KOPT-K1 (cell line): ENCODE results near the gene HSD17B1.

Source experiments
- H3K27ac ChIP-seq: fragments of 200-600 bp; sonication (generic); 2 replicates; pipeline ENCODE4 v1.5.1; 2016; ENCODE audit warnings: antibody characterized with exemption, mild to moderate bottlenecking, low read depth, low read length; ENCODE audit not compliant: poor library complexity, severe bottlenecking
- H3K36me3 ChIP-seq: fragments of 200-600 bp; sonication (generic); 2 replicates; pipeline ENCODE4 v1.5.1; 2017; ENCODE audit warnings: antibody characterized with exemption, mild to moderate bottlenecking, low read length, moderate library complexity; ENCODE audit not compliant: insufficient read depth
- H3K9me3 ChIP-seq: fragments of 200-600 bp; sonication (generic); 2 replicates; pipeline ENCODE4 v1.5.1; 2017; ENCODE audit warnings: antibody characterized with exemption, low read length, mild to moderate bottlenecking; ENCODE audit not compliant: insufficient read depth, poor library complexity, severe bottlenecking

Gene HSD17B1

GRCh38 chr17:42519546-42520491 lies 32.9 kb upstream of the HSD17B1 start:
- Histone ChIP-seq H3K27ac (no peak overlapping the region), H3K9me3 (no peaks in the 10 kb centered on the region), H3K36me3 (no peaks in the 10 kb centered on the region)

GRCh38 chr17:42520540-42520951 lies 32.2 kb upstream of the HSD17B1 start:
- Histone ChIP-seq H3K9me3 (no peaks in the 10 kb centered on the region), H3K36me3 (no peaks in the 10 kb centered on the region), H3K27ac (no peak overlapping the region)

GRCh38 chr17:42521036-42521435 lies 31.7 kb upstream of the HSD17B1 start:
- H3K27ac ChIP-seq, result no peak overlapping the region
- no peaks in the 10 kb centered on the region for H3K9me3 ChIP-seq
- H3K36me3 ChIP-seq, result no peaks in the 10 kb centered on the region

GRCh38 chr17:42521666-42522262 lies 31.0 kb upstream of the HSD17B1 start:
- Histone ChIP-seq H3K9me3 (no peaks in the 10 kb centered on the region), H3K36me3 (no peaks in the 10 kb centered on the region), H3K27ac (no peak overlapping the region)

- H3K27ac ChIP-seq, result no peak overlapping the region
- H3K36me3 ChIP-seq, result no peaks in the 10 kb centered on the region
- no peaks in the 10 kb centered on the region for H3K9me3 ChIP-seq
These were observed 30.4 kb upstream of the HSD17B1 start for GRCh38 chr17:42522263-42522790.

GRCh38 chr17:42522798-42523278 lies 29.9 kb upstream of the HSD17B1 start:
- H3K27ac ChIP-seq, result no peak overlapping the region
- H3K9me3 ChIP-seq, result no peaks in the 10 kb centered on the region
- no peaks in the 10 kb centered on the region for H3K36me3 ChIP-seq

GRCh38 chr17:42525221-42525620 lies 27.5 kb upstream of the HSD17B1 start:
- Histone ChIP-seq H3K27ac (no peak overlapping the region), H3K36me3 (no peaks in the 10 kb centered on the region), H3K9me3 (no peaks in the 10 kb centered on the region)

GRCh38 chr17:42526031-42526444 lies 26.7 kb upstream of the HSD17B1 start:
- Histone ChIP-seq H3K27ac (no peak overlapping the region), H3K9me3 (no peaks in the 10 kb centered on the region), H3K36me3 (no peaks in the 10 kb centered on the region)

GRCh38 chr17:42527932-42528331 lies 24.8 kb upstream of the HSD17B1 start:
- Histone ChIP-seq H3K27ac (no peak overlapping the region), H3K9me3 (no peaks in the 10 kb centered on the region), H3K36me3 (no peaks in the 10 kb centered on the region)

GRCh38 chr17:42529061-42529460 lies 23.7 kb upstream of the HSD17B1 start:
- Histone ChIP-seq H3K9me3 (no peaks in the 10 kb centered on the region), H3K27ac (peak overlapping the region; percentile 79), H3K36me3 (no peaks in the 10 kb centered on the region)

GRCh38 chr17:42530952-42531454 lies 21.7 kb upstream of the HSD17B1 start:
- peak overlapping the region; percentile 79 for H3K27ac ChIP-seq
- no peaks in the 10 kb centered on the region for H3K9me3 ChIP-seq
- H3K36me3 ChIP-seq, result no peaks in the 10 kb centered on the region

GRCh38 chr17:42531455-42532354 lies 21.0 kb upstream of the HSD17B1 start:
- Histone ChIP-seq H3K9me3 (no peaks in the 10 kb centered on the region), H3K27ac (peak overlapping the region; percentile 79), H3K36me3 (no peaks in the 10 kb centered on the region)

- H3K9me3 ChIP-seq, result no peaks in the 10 kb centered on the region
- H3K27ac ChIP-seq, result peak overlapping the region; percentile 57
- H3K36me3 ChIP-seq, result no peaks in the 10 kb centered on the region
These were observed 17.3 kb upstream of the HSD17B1 start for GRCh38 chr17:42535155-42536047.

- no peaks in the 10 kb centered on the region for H3K36me3 ChIP-seq
- H3K27ac ChIP-seq, result peak within 1 kb of the TSS; percentile 57
- no peaks in the 10 kb centered on the region for H3K9me3 ChIP-seq
These were observed 16.7 kb upstream of the HSD17B1 start, which contains the start of gene NAGLU for GRCh38 chr17:42536048-42536371. TSS of gene NAGLU (plus strand) at chr17:42536241. CDS start at chr17:42536273, 32 bp downstream.
